HG03575 (cell line): ENCODE measurements around the gene SEMA3B.
"Not testable (repeated sequence)": the region's sequence is repeated elsewhere in the genome, so short reads cannot be mapped to it uniquely, and the experiment has no call there.

Experiments
- ATAC-seq: cut with Tn5 transposase; IDR thresholded peaks from one replicate; pipeline ENCODE4 v1.9.1; 2021; ENCODE audit not compliant: unreplicated experiment, insufficient number of reproducible peaks, low FRiP score; ENCODE audit errors: extremely low read depth

The SEMA3B gene

GRCh38 chr3:50269460-50269859 lies 513 bp downstream of the SEMA3B start:
- no peak for ATAC-seq

- no peak for ATAC-seq
Observed at GRCh38 chr3:50269977-50270413, 1.0 kb downstream of the SEMA3B start.

GRCh38 chr3:50270422-50271224 lies 1.7 kb downstream of the SEMA3B start:
- ATAC-seq, result no peak

GRCh38 chr3:50271314-50271936 lies 2.5 kb downstream of the SEMA3B start:
- ATAC-seq, result no peak

- ATAC-seq, result not testable (repeated sequence)
Observed at GRCh38 chr3:50272538-50272910, 3.6 kb downstream of the SEMA3B start.

GRCh38 chr3:50272911-50273688 lies 4.2 kb downstream of the SEMA3B start:
- ATAC-seq, result no peak

GRCh38 chr3:50273689-50274065 lies 4.7 kb downstream of the SEMA3B start:
- no peak for ATAC-seq

GRCh38 chr3:50274371-50275104 lies 5.6 kb downstream of the SEMA3B start:
- ATAC-seq, result no peak

GRCh38 chr3:50275141-50275995 lies 6.4 kb downstream of the SEMA3B start:
- ATAC-seq, result no peak

- no peak for ATAC-seq
Observed at GRCh38 chr3:50275996-50276761, 7.2 kb downstream of the SEMA3B start.

GRCh38 chr3:50276762-50277101 lies 7.8 kb downstream of the SEMA3B start:
- no peak for ATAC-seq

- no peak for ATAC-seq
Observed at GRCh38 chr3:50278123-50278879, 9.4 kb downstream of the SEMA3B start.

- ATAC-seq, result no peak
Observed at GRCh38 chr3:50278880-50279224, 9.9 kb downstream of the SEMA3B start, which contains the start of gene LSMEM2. TSS of gene LSMEM2 (plus strand) at chr3:50279087. CDS start at chr3:50279114, 27 bp downstream.

GRCh38 chr3:50279255-50280016 lies 10.5 kb downstream of the SEMA3B start:
- no peak for ATAC-seq

- not testable (repeated sequence) for ATAC-seq
Observed at GRCh38 chr3:50284121-50284520, 15.2 kb downstream of the SEMA3B start.
